ENCODE measurements around the gene KRTAP5-10. TPM values are rescaled to one million over a fixed set of nuclear protein-coding genes. Genes with fewer than 3 reads are reported as not detected.
"Not testable (repeated sequence)": the region's sequence is repeated elsewhere in the genome, so short reads cannot be mapped to it uniquely, and the experiment has no call there.

Gene KRTAP5-10
- total and polyA plus RNA-seq, 4 experiments from 2014 or later, result not detected

DNA sequence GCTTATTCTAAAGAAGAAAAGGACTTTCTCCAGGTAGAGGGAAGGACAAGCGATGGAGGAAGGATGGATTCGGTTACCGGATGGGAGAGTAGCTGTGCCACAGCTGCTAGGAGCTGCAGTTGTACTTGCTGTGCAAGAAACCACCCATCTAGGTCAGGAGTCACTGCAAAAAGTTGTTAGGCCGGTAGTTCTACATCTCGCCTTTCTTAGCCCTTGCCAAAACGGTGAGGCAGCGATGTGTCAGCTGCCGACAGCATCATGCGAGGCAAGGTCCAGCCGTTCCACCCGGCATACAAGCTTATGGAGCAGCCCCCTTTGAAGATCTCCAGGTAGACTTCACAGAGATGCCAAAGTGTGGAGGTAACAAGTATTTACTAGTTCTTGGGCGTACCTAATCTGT, 49.6 kb downstream of the KRTAP5-10 start:
- CTCF ChIA-PET (ENCODE audit: partially characterized antibody); H3K4me3 Mint-ChIP-seq; H3K27me3 ChIP-seq (ENCODE audit: insufficient read depth, low read length); H3K4me1 ChIP-seq (ENCODE audit: insufficient read depth, low read length); H3K27ac ChIP-seq (ENCODE audit: low read depth, low read length); H3K36me3 ChIP-seq (ENCODE audit: insufficient read depth, low read length); H3K9me3 ChIP-seq (ENCODE audit: control insufficient read depth in 1 of 2, low read length in 2 of 2); H3K9me3 Mint-ChIP-seq; H3K4me1 Mint-ChIP-seq; H3K4me3 ChIP-seq (ENCODE audit: low read length in 2 of 2); intact Hi-C loops (cut with micrococcal nuclease); DNase-seq; POLR2A ChIA-PET (ENCODE audit: partially characterized antibody); H3K27ac Mint-ChIP-seq; H3K36me3 Mint-ChIP-seq: not testable (repeated sequence)
- H3K27me3 Mint-ChIP-seq, result peaks cover 1 to 20% of the 10 kb centered on the region in 2 donors

Other genes with a start within 250 kb of the KRTAP5-10 start
- 10 to 100 TPM; 15.3 to 16.2 TPM for gene DHCR7, start 117.2 kb upstream of the KRTAP5-10 start, total RNA-seq
- gene DHCR7, start 117.2 kb upstream of the KRTAP5-10 start, polyA plus RNA-seq, result 10 to 100 TPM; 17.7 to 18.0 TPM
- 100 to 1,000 TPM; 233 to 243 TPM for gene NADSYN1, start 112.4 kb upstream of the KRTAP5-10 start, total RNA-seq
- 10 to 100 TPM; 35.9 to 39.2 TPM for gene NADSYN1, start 112.4 kb upstream of the KRTAP5-10 start, polyA plus RNA-seq
- not detected for gene KRTAP5-7, start 38.3 kb upstream of the KRTAP5-10 start, total RNA-seq
- gene KRTAP5-7, start 38.3 kb upstream of the KRTAP5-10 start, polyA plus RNA-seq, result not detected
- gene KRTAP5-8, start 27.5 kb upstream of the KRTAP5-10 start, total RNA-seq, result not detected
- not detected for gene KRTAP5-8, start 27.5 kb upstream of the KRTAP5-10 start, polyA plus RNA-seq
- gene KRTAP5-9, start 17.1 kb upstream of the KRTAP5-10 start, total RNA-seq, result not detected
- gene KRTAP5-9, start 17.1 kb upstream of the KRTAP5-10 start, polyA plus RNA-seq, result not detected
- not detected for gene KRTAP5-11, start 17.3 kb downstream of the KRTAP5-10 start, total RNA-seq
- gene KRTAP5-11, start 17.3 kb downstream of the KRTAP5-10 start, polyA plus RNA-seq, result not detected

All from CD4-positive, alpha-beta memory T cell (primary cell).